Stimulated activated CD4-positive, alpha-beta T cell treated with anti-CD3 and anti-CD28 coated beads, Interleukin-12 subunit alpha, Interleukin-12 subunit beta, amount 100 ng/mL, for 48 hours (primary cell): ENCODE results near the gene EFNB2.

Experiments used
- DNase-seq, 3 donors: peaks; one replicate each; pipeline ENCODE4 v3.0.0-alpha.2; 2020; ENCODE audit warnings: low read depth in 2 of 3, low spot score in 1 of 3

Gene EFNB2

GRCh38 chr13:106551350-106551749 is 15.9 kb upstream of the EFNB2 start:
- no peak for DNase-seq

- no peak for DNase-seq
These were observed 15.2 kb upstream of the EFNB2 start for GRCh38 chr13:106550570-106551135.

DNA sequence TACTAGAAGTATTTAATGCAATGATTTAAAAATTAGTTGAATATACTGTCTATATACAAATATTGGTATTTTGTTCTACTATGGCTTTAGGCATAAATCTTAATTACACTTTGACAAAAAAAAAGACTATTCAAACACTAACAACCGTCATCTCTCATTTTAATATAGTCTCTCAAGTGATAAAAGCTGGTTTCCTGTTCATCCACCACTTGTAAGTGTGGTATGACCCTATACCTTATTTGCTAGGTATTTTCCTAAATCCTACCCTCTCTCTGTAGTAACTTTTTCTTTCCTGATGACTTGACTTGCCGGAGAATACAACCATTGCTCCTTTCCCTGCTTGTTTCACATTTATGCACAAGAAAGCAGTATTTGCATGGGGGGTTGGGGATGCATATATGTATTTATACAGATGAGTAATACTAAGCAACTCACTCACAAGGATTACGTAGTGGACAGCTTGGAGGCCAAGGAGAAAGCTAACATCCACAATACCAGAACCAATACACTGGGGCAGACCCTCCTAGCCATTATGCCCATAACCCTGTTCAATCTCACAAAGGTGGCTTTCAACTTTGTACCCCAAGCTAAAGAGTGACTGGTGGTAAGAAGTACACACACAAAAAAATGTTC is 12.7 kb upstream of the EFNB2 start:
- no peak for DNase-seq

DNA sequence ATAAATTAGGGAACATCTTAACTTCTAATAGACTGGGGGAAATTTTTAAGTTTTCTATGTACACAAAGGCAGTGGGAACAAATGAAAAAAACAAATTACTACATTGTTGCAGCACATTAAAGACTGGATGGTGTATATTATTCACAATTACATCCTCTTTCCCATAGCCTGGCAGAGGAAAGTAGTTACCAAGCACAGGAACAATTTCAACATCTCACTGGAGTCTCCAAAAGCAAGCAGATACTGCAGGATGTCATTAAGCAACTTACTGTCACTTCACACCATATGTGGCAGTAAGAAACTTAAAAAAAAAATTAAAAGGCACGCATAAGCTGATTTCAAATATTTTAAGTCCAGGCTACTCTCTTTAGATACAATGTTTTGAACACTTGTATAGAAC is 6.4 kb upstream of the EFNB2 start:
- no peak for DNase-seq

GRCh38 chr13:106540613-106541012 is 5.2 kb upstream of the EFNB2 start:
- no peak for DNase-seq

DNA sequence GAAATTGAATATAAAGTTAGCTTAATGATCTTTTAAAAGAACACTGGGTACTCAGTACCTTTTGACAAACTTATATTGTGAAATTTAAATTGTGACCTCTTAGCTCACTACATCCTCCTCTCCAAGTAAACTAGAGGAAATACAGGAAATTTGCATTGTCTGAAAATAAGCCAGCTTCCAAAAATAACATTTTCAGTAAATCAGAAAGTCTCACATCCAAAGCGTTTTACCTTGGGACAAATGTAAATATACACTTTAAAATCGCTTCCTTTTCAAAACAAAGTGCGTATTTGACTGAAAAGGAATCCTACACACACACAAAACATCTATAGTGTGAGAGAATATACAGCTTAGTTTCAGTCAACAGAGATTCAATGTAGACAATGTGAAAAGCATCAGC is 2.1 kb upstream of the EFNB2 start:
- DNase-seq: no peak

- peak; percentile 59 to 84 (median 83) for DNase-seq
These were observed 977 bp upstream of the EFNB2 start for GRCh38 chr13:106536244-106537034.

GRCh38 chr13:106534639-106535551 is 567 bp downstream of the EFNB2 start:
- DNase-seq: no peak

DNA sequence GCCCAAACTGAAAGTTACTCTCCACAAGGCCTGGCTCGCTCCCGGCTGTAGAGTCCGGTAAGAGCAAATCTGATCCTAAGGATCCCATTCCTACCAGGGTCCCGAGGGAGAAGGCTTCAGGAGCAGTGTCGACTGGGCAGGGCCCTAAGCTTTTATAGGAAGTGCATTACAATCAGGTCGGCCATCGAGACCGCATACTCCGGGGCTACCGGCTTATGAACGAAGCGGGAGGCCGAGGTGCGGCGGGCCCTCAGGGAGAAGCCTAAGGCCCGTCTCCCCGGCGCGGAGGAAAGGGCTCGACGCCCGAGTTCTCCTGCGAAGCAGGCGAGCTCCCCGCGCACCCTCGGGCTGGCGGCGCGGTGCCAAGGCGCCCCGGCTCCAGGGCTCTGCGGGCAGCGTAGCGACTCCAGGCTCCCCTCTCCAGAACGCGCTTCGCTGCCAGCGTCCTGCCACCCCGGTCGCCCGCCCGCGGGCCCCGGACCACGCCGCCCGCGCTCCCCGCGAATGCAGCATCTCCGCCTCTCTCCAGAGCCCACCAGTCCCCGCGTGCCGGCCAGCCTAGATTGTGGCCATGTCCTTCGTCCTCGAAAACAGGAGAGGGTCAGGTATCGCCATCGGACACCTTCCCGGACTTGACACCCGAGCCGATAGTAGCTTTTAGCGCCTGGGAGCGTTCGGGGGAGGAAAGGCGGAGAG is 1.4 kb downstream of the EFNB2 start:
- DNase-seq: no peak

DNA sequence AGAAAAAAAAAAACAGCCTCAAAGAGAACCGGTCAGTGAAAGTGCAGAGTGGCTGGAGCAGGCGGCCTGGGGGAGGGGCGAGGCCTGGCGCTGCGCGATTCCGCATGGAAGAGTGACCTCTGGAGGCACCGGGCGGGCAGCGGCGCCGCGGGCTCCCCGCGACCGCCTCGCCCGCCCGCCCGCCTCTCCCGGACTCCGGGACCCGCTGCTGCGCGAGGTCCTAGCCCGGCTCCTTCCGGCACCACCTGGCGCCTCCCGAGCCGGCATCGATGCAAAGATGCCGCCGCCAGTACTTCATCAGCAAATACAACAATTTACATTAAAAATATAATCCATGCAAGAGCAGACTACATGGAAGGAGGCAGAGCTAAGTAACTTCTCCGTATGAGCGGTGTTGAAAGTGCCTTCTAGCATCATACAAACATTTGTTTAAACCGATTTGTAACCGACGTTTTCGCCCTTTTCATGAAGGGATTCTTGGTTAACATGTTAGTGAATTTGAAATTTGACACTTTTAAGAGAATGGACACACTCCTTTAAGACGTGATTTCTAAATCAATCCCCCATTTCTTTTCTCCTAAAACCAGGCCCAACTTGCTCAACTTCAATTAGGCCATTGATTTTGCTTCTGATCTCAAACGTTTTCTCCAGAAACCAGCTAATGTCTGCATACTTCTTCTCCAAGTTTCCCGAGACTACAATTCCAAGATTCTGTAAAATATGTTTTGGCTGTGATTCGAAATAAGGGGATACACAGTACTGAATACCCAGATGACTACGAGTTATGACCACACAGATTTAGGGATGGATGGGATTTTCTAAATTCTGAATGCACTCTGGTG is 2.1 kb downstream of the EFNB2 start:
- no peak for DNase-seq

DNA sequence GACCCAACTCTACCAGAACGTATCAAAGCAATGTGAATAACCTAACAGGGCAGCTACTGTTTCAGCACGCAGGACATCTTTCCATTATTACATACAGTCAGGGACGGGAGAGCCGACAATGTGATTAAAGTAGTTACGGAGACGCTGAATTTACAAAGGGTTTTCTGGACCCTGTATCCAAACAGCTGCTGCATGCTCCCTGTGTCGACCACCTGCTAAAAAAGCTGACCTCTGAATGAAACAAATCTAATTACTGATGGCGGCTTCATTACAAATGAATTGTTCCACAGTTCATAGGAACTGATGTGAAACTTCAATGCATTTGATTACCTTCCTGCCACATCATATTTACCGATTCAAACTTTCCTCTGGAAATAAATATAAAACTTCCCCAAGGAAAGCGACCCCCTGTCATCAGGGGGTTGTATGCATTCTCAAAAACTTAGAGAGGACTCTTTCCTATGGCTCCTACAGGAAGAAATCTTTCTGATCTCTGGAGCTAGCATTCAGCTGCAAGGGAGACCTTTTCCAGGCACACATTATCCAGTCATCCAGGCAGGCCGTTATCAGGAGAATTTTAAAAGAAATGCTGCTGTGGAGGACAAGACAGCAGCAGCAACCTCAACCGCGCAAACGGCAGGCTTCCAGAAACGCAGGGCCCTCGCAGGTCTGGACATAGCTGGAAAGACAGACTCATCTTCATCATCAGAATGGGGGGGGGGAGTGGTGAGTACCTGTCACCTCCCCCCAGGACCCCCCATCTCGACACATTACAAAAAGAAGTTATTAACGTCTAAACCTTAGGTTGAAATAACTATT is 3.1 kb downstream of the EFNB2 start:
- no peak for DNase-seq

DNA sequence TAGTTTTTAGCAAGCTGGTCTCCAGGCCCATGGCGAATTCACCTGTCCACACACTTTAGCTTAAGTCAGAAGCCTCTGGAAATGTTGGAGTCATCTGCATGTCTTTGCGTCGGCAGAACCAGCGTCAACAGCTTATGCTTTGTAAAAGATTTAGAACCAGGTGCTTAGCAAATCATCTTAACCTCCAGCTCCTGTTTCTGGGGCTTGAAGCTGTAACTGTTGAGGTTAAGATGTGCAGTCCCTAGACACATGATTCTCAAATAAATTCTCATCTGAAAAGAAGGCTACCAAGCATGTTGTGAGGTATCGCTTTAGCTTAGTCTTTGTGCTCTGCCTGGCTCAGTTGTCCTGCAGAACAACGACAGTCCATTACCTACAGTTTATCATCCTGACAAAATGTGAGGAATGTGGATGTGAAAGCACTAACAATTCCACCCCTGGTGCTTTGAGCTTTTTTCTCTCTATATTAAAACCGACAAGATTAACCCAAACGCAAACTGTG is 4.4 kb downstream of the EFNB2 start:
- DNase-seq: no peak

- no peak for DNase-seq
These were observed 5.2 kb downstream of the EFNB2 start for GRCh38 chr13:106530171-106530851.

- DNase-seq: no peak
These were observed 5.9 kb downstream of the EFNB2 start for GRCh38 chr13:106529415-106530170.

- DNase-seq: no peak
These were observed 6.6 kb downstream of the EFNB2 start for GRCh38 chr13:106528718-106529414.

GRCh38 chr13:106527826-106528225 is 7.6 kb downstream of the EFNB2 start:
- no peak for DNase-seq

DNA sequence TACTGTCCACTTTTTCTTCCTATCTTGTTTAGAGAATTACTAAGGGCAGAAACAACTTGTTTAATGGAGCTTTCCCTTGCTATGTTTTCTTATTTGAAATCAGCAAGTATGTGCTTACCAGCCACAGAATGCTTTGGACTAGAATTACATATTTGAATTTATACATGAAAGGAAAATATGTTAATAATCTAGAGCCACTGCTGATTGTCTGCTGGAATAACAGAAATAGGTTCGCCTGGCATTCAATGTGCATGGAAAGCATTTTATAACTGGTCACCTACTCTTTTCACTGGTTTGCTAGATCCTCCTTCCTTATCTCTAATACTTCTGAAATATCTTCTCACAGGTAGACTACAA is 8.0 kb downstream of the EFNB2 start:
- DNase-seq: no peak
